Ishikawa (cell line): ENCODE results near the gene ST6GALNAC4.

Experiments used
- CEBPB ChIP-seq: IDR thresholded peaks from 2 replicates; pipeline ENCODE4 v1.6.1; 2012
- CREB1 ChIP-seq: IDR thresholded peaks from 2 replicates; pipeline ENCODE4 v1.6.1; 2012; ENCODE audit warnings: low read depth
- EGR1 ChIP-seq: IDR thresholded peaks from 2 replicates; pipeline ENCODE4 v1.6.1; 2012
- EP300 ChIP-seq: IDR thresholded peaks from 2 replicates; pipeline ENCODE4 v1.6.1; 2012; ENCODE audit warnings: borderline replicate concordance
- FOXM1 ChIP-seq: IDR thresholded peaks from 2 replicates; pipeline ENCODE4 v1.6.1; 2012; ENCODE audit warnings: low read depth, borderline replicate concordance
- MAX ChIP-seq: IDR thresholded peaks from 2 replicates; pipeline ENCODE4 v1.6.1; 2012
- NFIC ChIP-seq: IDR thresholded peaks from 2 replicates; pipeline ENCODE4 v1.6.1; 2012
- RAD21 ChIP-seq: IDR thresholded peaks from 2 replicates; pipeline ENCODE4 v1.6.1; 2012; ENCODE audit warnings: low read depth
- REST ChIP-seq: IDR thresholded peaks from 2 replicates; pipeline ENCODE4 v1.6.1; 2012; ENCODE audit warnings: low read depth, mild to moderate bottlenecking
- TAF1 ChIP-seq: IDR thresholded peaks from 2 replicates; pipeline ENCODE4 v1.6.1; 2012; ENCODE audit warnings: low read depth, mild to moderate bottlenecking
- TCF12 ChIP-seq: IDR thresholded peaks from 2 replicates; pipeline ENCODE4 v1.6.1; 2012; ENCODE audit warnings: low read depth
- TEAD4 ChIP-seq: IDR thresholded peaks from 2 replicates; pipeline ENCODE4 v1.6.1; 2012
- USF1 ChIP-seq: IDR thresholded peaks from 2 replicates; pipeline ENCODE4 v1.6.1; 2012
- YY1 ChIP-seq: IDR thresholded peaks from 2 replicates; pipeline ENCODE4 v1.6.1; 2012; ENCODE audit warnings: low read depth
- ZBTB7A ChIP-seq: IDR thresholded peaks from 2 replicates; pipeline ENCODE4 v1.6.1; 2012; ENCODE audit warnings: low read depth

Gene ST6GALNAC4

GRCh38 chr9:127953154-127953553 is 36.3 kb upstream of the ST6GALNAC4 start:
- TF ChIP-seq FOXM1 (no peak), NFIC (no peak), REST (no peak), TCF12 (no peak), CREB1 (no peak), ZBTB7A (no peak), CEBPB (no peak), EP300 (no peak), EGR1 (no peak), RAD21 (no peak), MAX (no peak), TEAD4 (no peak), TAF1 (no peak), USF1 (no peak), YY1 (no peak)

- TF ChIP-seq EGR1 (no peak), TCF12 (no peak), REST (no peak), RAD21 (no peak), CEBPB (no peak), MAX (no peak), NFIC (no peak), USF1 (no peak)
These were observed 33.9 kb upstream of the ST6GALNAC4 start for GRCh38 chr9:127950513-127951289.

- TF ChIP-seq YY1 (no peak), ZBTB7A (no peak), MAX (no peak), CEBPB (no peak), TEAD4 (no peak), EGR1 (no peak), FOXM1 (no peak), NFIC (no peak), TCF12 (no peak), CREB1 (no peak), EP300 (no peak), REST (no peak)
These were observed 33.1 kb upstream of the ST6GALNAC4 start for GRCh38 chr9:127949827-127950512.
